Inflammatory macrophage treated with lipopolysaccharide for 1 hour (primary cell): ENCODE results near the gene MIXL1.
"Not testable (repeated sequence)": the region's sequence is repeated elsewhere in the genome, so short reads cannot be mapped to it uniquely, and the experiment has no call there.

Experiments used
- DNase-seq, 2 donors: peaks; one replicate each; pipeline ENCODE4 v3.0.0-alpha.2; 2020 to 2022

MIXL1 gene

GRCh38 chr1:226215239-226215638 is 8.2 kb upstream of the MIXL1 start:
- DNase-seq, result no peak

- no peak for DNase-seq
Measured at GRCh38 chr1:226216056-226216455, 7.4 kb upstream of the MIXL1 start.

GRCh38 chr1:226217273-226217672 is 6.2 kb upstream of the MIXL1 start:
- peak in 1 of 2 donors; percentile 17 for DNase-seq

GRCh38 chr1:226220473-226221189 is 2.8 kb upstream of the MIXL1 start:
- DNase-seq, result no peak

- no peak for DNase-seq
Measured at GRCh38 chr1:226222686-226223085, 778 bp upstream of the MIXL1 start.

- DNase-seq, result no peak
Measured at GRCh38 chr1:226223786-226224244, 351 bp downstream of the MIXL1 start.

GRCh38 chr1:226226601-226227000 is 3.1 kb downstream of the MIXL1 start:
- DNase-seq, result no peak

- DNase-seq, result no peak
Measured at GRCh38 chr1:226233293-226233692, 9.8 kb downstream of the MIXL1 start.

- no peak for DNase-seq
Measured at GRCh38 chr1:226233806-226234205, 10.3 kb downstream of the MIXL1 start.

- no peak for DNase-seq
Measured at GRCh38 chr1:226236826-226237225, 13.4 kb downstream of the MIXL1 start.

- DNase-seq, result no peak
Measured at GRCh38 chr1:226239421-226239820, 16.0 kb downstream of the MIXL1 start.

- peak; percentile 5 to 21 for DNase-seq
Measured at GRCh38 chr1:226248091-226248490, 24.6 kb downstream of the MIXL1 start.

- DNase-seq, result no peak
Measured at GRCh38 chr1:226248796-226249195, 25.3 kb downstream of the MIXL1 start.

- no peak for DNase-seq
Measured at GRCh38 chr1:226250511-226250910, 27.0 kb downstream of the MIXL1 start.

GRCh38 chr1:226252841-226253240 is 29.4 kb downstream of the MIXL1 start:
- not testable (repeated sequence) for DNase-seq

- no peak for DNase-seq
Measured at GRCh38 chr1:226253933-226254332, 30.5 kb downstream of the MIXL1 start.

GRCh38 chr1:226255380-226255779 is 31.9 kb downstream of the MIXL1 start:
- DNase-seq, result no peak

- no peak for DNase-seq
Measured at GRCh38 chr1:226261818-226262217, 38.4 kb downstream of the MIXL1 start.

GRCh38 chr1:226268421-226269124 is 45.1 kb downstream of the MIXL1 start:
- no peak for DNase-seq

- not testable (repeated sequence) for DNase-seq
Measured at GRCh38 chr1:226272233-226272902, 48.9 kb downstream of the MIXL1 start.

- no peak for DNase-seq
Measured at GRCh38 chr1:226274138-226274537, 50.7 kb downstream of the MIXL1 start.

- DNase-seq, result no peak
Measured at GRCh38 chr1:226276077-226276682, 52.7 kb downstream of the MIXL1 start.
